Activated T-cell treated with anti-CD3 and anti-CD28 coated beads, Interleukin-2, amount 50 U/mL, for 4 hours (primary cell): ENCODE results near the gene NKX6-1. TPM values are rescaled to one million over a fixed set of nuclear protein-coding genes. Genes with fewer than 3 reads are reported as not detected.

ENCODE experiments used
- ATAC-seq, 2 donors: fragments of 200-7000 bp; cut with Tn5 transposase; one replicate each; pipeline ENCODE4 v1.10.0; 2021
- DNase-seq: peaks from one replicate; pipeline ENCODE4 v3.0.0-alpha.2; 2020
- H3K27me3 Mint-ChIP-seq: one replicate; pipeline ENCODE4 v1.8.0; 2021; ENCODE audit warnings: low read depth, mixed read lengths
- H3K36me3 Mint-ChIP-seq: one replicate; pipeline ENCODE4 v1.8.0; 2022; ENCODE audit warnings: mixed read lengths; ENCODE audit not compliant: insufficient read depth
- H3K4me1 Mint-ChIP-seq: one replicate; pipeline ENCODE4 v1.8.0; 2021; ENCODE audit warnings: low read depth, mixed read lengths
- H3K4me3 Mint-ChIP-seq: one replicate; pipeline ENCODE4 v1.8.0; 2021; ENCODE audit warnings: mild to moderate bottlenecking, moderate library complexity, mixed read lengths
- H3K9me3 Mint-ChIP-seq: one replicate; pipeline ENCODE4 v1.8.0; 2021; ENCODE audit warnings: mixed read lengths
- total RNA-seq, 3 donors: library from RNA; stranded (reverse); gene quantifications; one replicate each; pipeline ENCODE4 v1.2.1, GENCODE V29; 2021

NKX6-1 gene
- total RNA-seq, 3 donors from 2014 or later = not detected

DNA sequence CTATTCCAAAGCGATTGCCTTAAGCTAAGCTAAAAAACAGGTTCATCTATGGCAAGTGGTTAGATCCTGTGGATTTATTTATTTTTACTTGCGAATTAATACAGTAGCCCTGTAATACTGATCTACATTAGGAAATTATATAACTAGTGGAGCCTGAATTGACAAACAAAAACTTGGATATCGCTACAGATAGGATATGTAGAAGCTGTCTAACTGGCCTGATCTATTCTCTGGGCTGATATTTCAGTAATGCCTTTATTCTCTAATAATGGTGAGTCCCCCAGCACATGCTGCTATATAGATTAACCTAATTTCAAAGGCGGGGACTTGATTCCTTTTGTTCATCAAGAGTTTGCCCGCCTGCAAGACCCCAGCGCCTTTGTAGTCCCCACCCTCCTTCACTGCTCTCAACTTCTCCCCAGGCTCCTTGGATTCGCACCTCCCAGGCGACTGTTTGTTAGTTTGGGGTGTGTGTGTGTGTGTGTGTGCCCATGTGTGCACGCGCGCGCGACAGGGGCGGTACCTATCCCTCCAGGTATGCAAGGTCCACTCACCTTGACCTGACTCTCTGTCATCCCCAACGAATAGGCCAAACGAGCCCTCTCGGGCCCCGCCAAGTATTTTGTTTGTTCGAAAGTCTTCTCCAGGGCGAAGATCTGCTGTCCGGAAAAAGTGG, 3.8 kb downstream of the NKX6-1 start:
- Mint-ChIP-seq H3K9me3 (peaks cover 8% of the 10 kb centered on the region), H3K4me3 (no peak overlapping the region), H3K27me3 (peaks cover 81% of the 10 kb centered on the region), H3K36me3 (no peaks in the 10 kb centered on the region), H3K4me1 (peaks cover 19% of the 10 kb centered on the region)
- DNase-seq = no peak
- no peak for ATAC-seq

DNA sequence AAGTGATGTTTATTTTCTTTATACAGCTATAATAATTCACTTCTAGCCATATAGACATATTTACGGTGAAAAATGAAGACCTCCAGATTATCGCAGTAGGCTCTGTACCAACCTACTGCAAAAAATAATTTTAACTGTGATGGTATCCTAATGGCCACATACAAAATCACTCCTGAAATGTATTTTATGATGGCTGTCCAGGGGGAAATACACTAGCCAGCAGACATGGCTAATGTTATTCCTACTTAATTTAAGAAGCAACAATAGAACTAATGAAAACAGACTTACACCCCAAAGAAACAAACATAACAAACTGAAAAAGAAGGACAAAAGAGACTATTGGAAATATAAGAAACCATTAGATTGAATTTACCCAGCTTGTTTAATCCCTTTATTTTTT, 4.6 kb downstream of the NKX6-1 start:
- Mint-ChIP-seq H3K36me3 (no peaks in the 10 kb centered on the region), H3K4me1 (peaks cover 15% of the 10 kb centered on the region), H3K27me3 (peaks cover 74% of the 10 kb centered on the region), H3K9me3 (peaks cover 8% of the 10 kb centered on the region), H3K4me3 (no peak overlapping the region)
- ATAC-seq (no peak), DNase-seq (no peak)

DNA sequence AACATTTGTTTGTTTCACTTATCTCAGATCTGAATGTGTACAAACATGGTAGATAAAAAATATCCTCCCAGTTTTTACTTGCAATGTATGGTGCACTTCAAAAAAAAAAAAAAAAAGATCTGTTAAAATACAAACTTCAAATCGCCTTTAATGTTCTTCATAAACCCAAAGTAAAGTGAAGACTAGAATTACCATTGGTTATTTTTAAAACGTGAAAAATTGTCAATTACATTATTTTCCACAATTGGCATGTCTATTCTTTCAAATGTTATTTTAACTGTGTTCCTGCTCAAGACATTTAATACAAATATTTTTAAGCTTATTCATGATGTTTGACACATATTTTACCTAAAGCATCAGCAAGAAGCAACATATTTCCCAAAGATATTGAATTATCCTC, 5.0 kb downstream of the NKX6-1 start:
- Mint-ChIP-seq H3K36me3 (no peaks in the 10 kb centered on the region), H3K27me3 (peaks cover 70% of the 10 kb centered on the region), H3K4me3 (no peak overlapping the region), H3K9me3 (peaks cover 8% of the 10 kb centered on the region), H3K4me1 (peaks cover 12% of the 10 kb centered on the region)
- ATAC-seq (no peak), DNase-seq (no peak)

DNA sequence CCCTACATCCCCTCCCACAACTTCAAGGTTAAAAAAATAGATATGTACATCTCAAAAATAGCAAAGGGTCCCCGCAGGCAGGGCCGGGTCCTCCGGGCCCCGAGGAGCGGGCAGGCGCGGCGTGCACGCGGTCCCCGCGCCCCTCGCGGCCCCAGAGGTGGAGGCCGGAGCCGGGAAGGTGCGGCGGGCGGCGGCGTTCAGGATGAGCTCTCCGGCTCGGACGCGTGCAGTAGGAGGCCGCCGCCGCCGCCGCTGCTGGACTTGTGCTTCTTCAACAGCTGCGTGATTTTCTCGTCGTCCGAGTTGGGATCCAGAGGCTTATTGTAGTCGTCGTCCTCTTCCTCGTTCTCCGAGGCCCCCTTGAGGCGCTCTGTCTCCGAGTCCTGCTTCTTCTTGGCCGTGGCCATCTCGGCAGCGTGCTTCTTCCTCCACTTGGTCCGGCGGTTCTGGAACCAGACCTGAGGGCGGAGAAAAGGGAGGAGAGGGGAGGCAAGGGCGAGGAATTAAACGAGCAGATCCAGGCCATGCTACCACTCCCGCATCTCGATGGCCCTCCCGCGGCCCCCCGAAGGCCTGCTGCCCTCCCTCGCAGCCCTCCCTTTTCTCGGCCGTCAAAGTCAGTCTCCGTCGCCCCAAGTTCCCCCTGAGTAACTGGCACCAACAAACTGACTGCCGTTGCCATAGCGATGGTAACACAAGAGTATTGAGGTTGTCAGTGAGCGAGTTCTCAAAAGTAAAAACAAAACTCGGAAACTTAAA, 5.8 kb downstream of the NKX6-1 start:
- ATAC-seq (no peak), DNase-seq (no peak)
- Mint-ChIP-seq H3K9me3 (peaks cover 8% of the 10 kb centered on the region), H3K27me3 (peaks cover 67% of the 10 kb centered on the region), H3K36me3 (no peaks in the 10 kb centered on the region), H3K4me1 (peaks cover 5% of the 10 kb centered on the region), H3K4me3 (peak overlapping the region; percentile 43)

DNA sequence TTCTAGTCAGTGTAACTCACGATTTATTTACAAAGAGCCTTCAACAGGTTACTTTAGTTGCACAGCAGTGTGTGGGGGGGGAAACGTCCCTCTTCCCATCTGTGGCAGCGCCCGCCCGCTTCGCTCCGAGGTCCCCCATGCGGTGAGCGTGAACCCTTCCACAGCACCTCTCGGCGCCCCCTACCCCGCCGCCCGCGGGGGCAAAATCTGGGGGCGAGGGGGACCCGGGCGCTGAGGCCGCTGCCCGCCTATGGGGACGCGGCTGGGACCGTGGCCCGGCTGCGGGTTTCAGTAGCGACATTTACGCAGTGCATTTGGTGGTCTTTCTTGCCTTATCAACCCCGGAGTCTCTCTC, 6.4 kb downstream of the NKX6-1 start:
- ATAC-seq (no peak), DNase-seq (no peak)
- Mint-ChIP-seq H3K4me1 (peaks cover 5% of the 10 kb centered on the region), H3K9me3 (peaks cover 8% of the 10 kb centered on the region), H3K4me3 (no peak overlapping the region), H3K27me3 (peaks cover 71% of the 10 kb centered on the region), H3K36me3 (no peaks in the 10 kb centered on the region)

DNA sequence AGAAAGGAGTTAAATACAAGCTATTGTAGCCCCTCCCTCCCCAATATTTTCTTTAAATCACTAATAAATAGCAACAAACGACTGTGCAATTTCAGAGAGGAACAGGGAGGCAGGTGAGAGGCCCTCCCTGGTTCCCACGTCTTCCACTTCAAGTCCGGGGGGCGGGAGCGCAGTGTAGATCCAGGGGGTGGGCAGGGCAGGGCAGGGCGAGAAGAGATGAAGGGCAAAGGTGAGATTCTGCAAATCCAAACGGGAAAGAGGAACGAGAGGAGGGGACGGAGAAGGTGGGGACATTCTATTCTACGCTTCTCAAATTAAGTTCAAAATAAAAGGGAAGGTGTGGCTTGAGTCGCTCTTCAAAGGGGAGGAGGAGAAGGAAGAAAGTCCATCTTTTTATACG, 6.8 kb downstream of the NKX6-1 start:
- ATAC-seq = no peak
- peaks cover 8% of the 10 kb centered on the region for H3K9me3 Mint-ChIP-seq

DNA sequence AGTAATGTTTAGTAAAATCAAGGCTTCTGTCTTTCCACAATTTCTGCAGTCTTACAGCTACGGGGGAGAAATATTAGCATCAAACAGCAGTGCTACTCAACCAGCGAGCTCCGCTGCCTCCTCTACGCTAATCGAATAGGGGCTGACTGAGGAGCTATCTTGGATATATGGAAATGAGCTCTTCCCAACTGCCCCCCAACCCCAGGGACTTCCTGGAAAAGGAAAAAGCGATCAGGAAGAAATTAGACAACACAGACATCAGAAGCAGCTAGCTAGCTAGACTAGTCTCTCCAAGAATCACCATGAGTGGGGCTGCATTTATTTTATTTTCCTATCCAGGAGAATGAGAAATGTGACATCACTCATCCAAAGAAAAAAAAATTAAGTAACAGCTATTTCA, 7.6 kb downstream of the NKX6-1 start:
- H3K36me3 Mint-ChIP-seq = no peaks in the 10 kb centered on the region
- H3K27me3 Mint-ChIP-seq = peaks cover 71% of the 10 kb centered on the region
- ATAC-seq = no peak
- no peak overlapping the region for H3K4me3 Mint-ChIP-seq
- H3K4me1 Mint-ChIP-seq = peaks cover 5% of the 10 kb centered on the region
- DNase-seq = no peak
- peaks cover 8% of the 10 kb centered on the region for H3K9me3 Mint-ChIP-seq

More for the DNA sequence above, 6.8 kb downstream of the NKX6-1 start:
- no peak overlapping the region for H3K4me3 Mint-ChIP-seq
- no peaks in the 10 kb centered on the region for H3K36me3 Mint-ChIP-seq
- no peak for DNase-seq
- H3K4me1 Mint-ChIP-seq = peaks cover 5% of the 10 kb centered on the region
- H3K27me3 Mint-ChIP-seq = peaks cover 73% of the 10 kb centered on the region

DNA sequence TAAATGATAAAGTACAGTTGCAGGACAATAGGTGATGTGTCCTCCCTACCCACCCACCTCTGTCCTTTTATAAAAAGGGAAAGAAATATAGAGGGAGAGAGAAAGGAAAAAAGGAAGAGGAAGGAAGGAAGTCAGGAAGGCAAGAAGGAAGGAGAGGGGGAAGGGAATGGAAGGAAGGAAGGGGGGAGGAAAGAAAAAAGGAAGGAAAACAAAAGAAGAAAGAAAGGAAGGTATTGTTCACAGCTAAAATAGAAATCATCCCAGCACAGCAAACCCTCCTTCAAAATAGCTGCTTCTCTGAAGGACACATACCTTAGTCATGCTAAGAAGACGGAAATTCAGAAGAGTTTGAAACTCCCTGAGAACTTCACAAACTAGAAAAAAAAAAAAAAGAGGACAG, 8.4 kb downstream of the NKX6-1 start:
- peaks cover 6% of the 10 kb centered on the region for H3K9me3 Mint-ChIP-seq
- H3K27me3 Mint-ChIP-seq = peaks cover 71% of the 10 kb centered on the region
- peaks cover 5% of the 10 kb centered on the region for H3K4me1 Mint-ChIP-seq
- no peak for ATAC-seq
- DNase-seq = no peak
- no peaks in the 10 kb centered on the region for H3K36me3 Mint-ChIP-seq
- no peak overlapping the region for H3K4me3 Mint-ChIP-seq

DNA sequence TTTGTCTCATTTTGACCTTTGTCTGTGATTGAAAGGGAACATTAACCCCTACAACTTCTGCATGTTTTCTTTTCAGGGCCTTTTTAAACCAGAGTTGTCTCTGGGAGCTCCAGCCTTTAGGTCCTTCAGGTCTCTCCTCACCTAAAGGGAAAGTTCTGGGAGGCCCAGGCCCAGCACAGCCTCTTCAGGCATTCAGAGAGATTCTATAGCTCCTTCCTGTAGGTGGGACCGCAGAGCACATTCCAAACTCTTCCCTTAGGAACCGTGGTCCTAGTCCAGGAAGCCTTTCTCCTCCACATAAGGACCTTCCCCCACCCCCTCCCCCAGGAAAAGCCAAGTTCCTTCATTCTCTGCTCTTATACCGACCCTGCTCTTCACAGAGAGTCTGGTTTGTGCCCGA, 14.9 kb downstream of the NKX6-1 start:
- ATAC-seq (no peak), DNase-seq (no peak)
- Mint-ChIP-seq H3K36me3 (no peaks in the 10 kb centered on the region), H3K4me3 (no peak overlapping the region), H3K9me3 (peaks cover 7% of the 10 kb centered on the region), H3K27me3 (peaks cover 78% of the 10 kb centered on the region), H3K4me1 (peaks cover 10% of the 10 kb centered on the region)

DNA sequence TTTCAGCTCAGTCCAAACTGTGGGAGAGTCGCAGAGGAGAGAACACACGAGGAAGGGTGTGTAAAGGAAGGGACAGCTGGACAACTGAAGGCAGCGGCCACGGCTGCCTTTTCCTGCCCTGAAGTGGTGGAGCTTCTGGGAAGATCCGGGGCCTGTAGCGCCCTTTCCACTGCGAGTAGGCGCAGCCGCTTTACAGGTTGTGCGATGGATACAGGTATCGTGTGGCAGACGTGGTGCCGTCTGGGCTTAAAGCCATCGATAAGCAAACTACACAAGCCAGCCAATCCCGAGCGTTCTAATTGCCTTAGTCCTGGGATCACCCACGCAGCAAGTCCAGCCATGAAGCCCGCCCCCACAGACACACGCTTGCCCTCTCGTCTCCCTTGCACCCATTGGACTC, 15.4 kb downstream of the NKX6-1 start:
- Mint-ChIP-seq H3K4me3 (no peak overlapping the region), H3K36me3 (no peaks in the 10 kb centered on the region), H3K4me1 (peaks cover 10% of the 10 kb centered on the region), H3K27me3 (peaks cover 82% of the 10 kb centered on the region), H3K9me3 (peaks cover 7% of the 10 kb centered on the region)
- ATAC-seq (peak in 1 of 2 donors; percentile 10), DNase-seq (no peak)

DNA sequence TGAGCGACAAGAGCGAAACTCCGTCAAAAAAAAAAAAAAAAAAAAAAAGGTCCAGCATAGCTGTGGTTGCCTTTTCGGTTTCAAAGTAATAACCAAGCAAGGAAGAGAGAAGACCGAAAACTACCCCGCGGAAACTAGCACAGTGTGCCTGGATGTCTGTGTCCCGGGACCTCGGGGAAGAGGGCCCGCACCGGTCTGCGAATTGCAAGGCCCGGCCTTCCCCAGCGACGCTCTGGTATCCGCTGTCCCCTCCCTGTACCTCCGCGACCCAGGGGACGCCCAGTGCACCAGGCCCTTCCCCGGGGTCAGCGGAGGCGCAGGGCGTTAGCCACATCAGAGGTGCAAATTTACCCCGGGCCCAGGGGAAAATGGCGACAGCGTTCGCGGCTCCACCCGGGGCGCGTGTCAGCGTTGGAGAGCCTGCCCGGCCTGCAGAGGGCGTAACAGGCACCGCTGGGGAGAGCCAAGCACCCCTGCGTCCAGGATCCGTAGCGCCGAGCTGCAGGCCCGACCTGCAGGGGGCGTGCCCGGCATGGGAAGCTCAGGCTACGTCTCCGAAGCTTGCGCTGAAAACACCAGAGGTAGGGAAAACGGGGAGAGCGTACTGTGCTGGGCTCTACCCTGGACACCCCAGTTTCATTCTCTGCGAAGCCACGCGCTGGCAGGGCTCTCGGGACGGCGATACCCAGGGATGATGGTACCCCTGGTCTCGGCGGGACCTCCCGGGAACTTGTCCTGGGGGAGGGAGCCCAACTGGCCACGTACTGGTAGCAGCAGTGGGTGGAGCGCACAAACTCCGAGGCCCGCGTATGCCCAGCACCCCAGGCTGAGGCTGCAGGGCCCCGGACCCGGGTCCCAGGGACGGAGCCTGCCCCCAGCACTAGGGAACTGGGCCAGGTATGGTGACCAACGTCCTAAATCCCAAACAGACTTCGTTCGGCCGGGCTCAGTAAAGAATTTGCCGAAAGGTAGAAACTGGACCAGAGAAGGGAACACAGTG, 16.2 kb downstream of the NKX6-1 start:
- DNase-seq (no peak), ATAC-seq (no peak)
- H3K9me3 Mint-ChIP-seq = peaks cover 7% of the 10 kb centered on the region
- H3K4me3 Mint-ChIP-seq = no peak overlapping the region
- H3K36me3 Mint-ChIP-seq = no peaks in the 10 kb centered on the region
- H3K4me1 Mint-ChIP-seq = peaks cover 10% of the 10 kb centered on the region
- peaks cover 82% of the 10 kb centered on the region for H3K27me3 Mint-ChIP-seq

DNA sequence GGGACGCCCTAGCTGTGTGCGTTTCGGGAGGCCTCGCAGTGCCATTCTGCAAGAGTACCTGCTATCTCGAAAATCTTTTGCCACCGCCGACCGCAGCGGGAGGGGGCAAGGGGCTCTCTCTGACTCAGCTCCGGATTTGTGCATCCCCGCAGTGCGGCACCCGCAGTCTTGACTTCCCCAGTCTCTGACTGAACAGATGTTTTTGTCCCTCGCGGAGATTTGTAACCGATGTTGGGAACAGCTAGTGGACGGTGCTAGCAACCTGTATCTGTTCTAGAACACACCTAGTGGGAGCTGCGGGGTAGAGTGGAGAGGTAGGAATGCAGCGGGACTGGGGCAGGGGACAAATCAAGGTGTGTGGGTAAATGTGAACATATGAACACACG, 17.2 kb downstream of the NKX6-1 start:
- DNase-seq (no peak), ATAC-seq (peak in 1 of 2 donors; percentile 48)
- H3K4me3 Mint-ChIP-seq = no peak overlapping the region
- H3K36me3 Mint-ChIP-seq = no peaks in the 10 kb centered on the region
- peaks cover 10% of the 10 kb centered on the region for H3K4me1 Mint-ChIP-seq
- peaks cover 76% of the 10 kb centered on the region for H3K27me3 Mint-ChIP-seq
- H3K9me3 Mint-ChIP-seq = peaks cover 7% of the 10 kb centered on the region

DNA sequence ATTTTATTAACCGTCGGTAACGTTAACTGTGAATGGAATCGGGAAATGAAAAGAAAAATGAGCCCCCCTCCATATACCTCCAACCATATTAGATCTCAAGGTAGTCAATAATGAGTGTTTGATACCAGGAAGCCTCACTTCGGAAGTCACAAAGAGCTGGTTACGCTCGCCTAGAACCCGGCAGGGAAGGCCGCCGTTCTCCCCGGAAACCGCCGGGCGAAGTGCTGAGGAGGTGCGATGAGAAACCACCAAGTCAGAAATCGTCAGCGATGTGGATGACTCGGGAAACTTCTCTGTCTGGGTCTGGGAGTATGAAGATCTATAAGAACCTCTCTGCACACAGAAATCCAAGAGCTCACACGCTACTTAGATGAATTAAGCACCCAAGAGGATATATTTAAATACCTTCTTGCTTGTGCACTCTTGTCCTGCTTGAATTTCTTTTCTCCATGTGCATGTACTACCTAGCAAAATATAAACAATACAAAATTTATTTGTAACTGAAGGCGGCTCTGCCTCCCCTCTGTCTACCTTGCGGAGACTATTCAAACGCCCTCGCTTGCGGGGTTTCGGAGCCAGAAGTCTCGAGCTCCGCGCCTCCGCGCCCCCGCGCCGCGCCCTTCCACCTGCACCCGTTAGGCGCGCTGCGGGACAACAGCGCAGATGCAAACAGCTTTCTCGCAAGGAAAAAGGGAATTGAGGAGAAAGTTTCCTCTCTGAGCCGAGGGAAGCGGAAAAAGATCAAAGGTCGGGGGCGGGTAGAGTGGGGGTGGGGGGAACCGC, 17.8 kb downstream of the NKX6-1 start:
- ATAC-seq (no peak), DNase-seq (no peak)
- Mint-ChIP-seq H3K27me3 (peaks cover 71% of the 10 kb centered on the region), H3K9me3 (peaks cover 7% of the 10 kb centered on the region), H3K4me3 (no peak overlapping the region), H3K4me1 (peaks cover 10% of the 10 kb centered on the region), H3K36me3 (no peaks in the 10 kb centered on the region)

DNA sequence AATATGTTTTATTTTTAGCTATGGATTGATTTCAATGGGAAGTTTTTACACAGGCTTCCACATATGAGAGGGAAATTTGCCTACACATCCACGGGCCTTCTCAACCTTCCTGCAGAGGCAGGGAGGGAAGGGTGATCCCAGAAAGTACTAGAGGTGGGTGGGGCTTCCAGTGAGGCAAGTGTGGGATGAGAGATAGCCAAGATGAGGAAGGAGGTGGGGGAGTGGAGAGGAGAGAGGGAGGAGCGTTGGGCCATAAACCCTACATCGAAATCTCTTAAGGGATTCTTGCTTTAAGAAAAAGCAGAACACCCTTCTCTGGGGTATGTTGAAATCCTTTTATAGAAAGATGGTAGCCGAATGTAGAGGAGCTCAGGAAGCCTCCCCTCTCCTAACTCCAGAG, 19.0 kb downstream of the NKX6-1 start:
- Mint-ChIP-seq H3K4me3 (no peak overlapping the region), H3K9me3 (peaks cover 7% of the 10 kb centered on the region), H3K4me1 (peaks cover 10% of the 10 kb centered on the region), H3K27me3 (peaks cover 64% of the 10 kb centered on the region), H3K36me3 (no peaks in the 10 kb centered on the region)
- DNase-seq (no peak), ATAC-seq (no peak)
